H1 (cell line): Measurements from ENCODE around the gene KIAA0319L. TPM values are rescaled to one million over a fixed set of nuclear protein-coding genes. Genes with fewer than 3 reads are reported as not detected.

Experiments used
- CTCF ChIA-PET: fragments of 300-600 bp; sonication (Branson Sonifier 250); formaldehyde crosslinking; loops from one replicate; lab custom pipeline; 2021; ENCODE audit not compliant: partially characterized antibody; lab: Charles Lee
- POLR2A ChIA-PET: fragments of 300-600 bp; sonication (Branson Sonifier 250); formaldehyde crosslinking; loops from one replicate; lab custom pipeline; 2021; ENCODE audit warnings: inconsistent platforms; ENCODE audit not compliant: partially characterized antibody; lab: Charles Lee
- DNase-seq, 2 experiments: peaks; one replicate each; pipeline versions ENCODE4 v3.0.0 to v3.0.0-alpha.2; 2010 to 2022; ENCODE audit warnings: low spot score in 2 of 2, low read depth in 1 of 2, mixed read lengths in 1 of 2
- FAIRE-seq: peaks from 2 replicates; lab custom pipeline; 2011; peaks lifted over from hg19 to GRCh38; lab: Jason Lieb, UNC
- H2AFZ ChIP-seq: 2 replicates; pipeline ENCODE4 v1.8.1; 2012; ENCODE audit warnings: low read length, inconsistent platforms
- H2AK5ac ChIP-seq: 2 replicates; pipeline ENCODE4 v1.6.1; 2013; ENCODE audit warnings: low read depth, low read length
- H2BK120ac ChIP-seq: replicated peaks from 2 replicates; pipeline ENCODE3; 2013; ENCODE audit warnings: low read depth, low read length, inconsistent platforms
- H2BK12ac ChIP-seq: 2 replicates; pipeline ENCODE4 v1.6.1; 2013; ENCODE audit warnings: low read depth, low read length
- H2BK15ac ChIP-seq: 2 replicates; pipeline ENCODE4 v1.6.1; 2013; ENCODE audit warnings: low read length
- H2BK20ac ChIP-seq: 2 replicates; pipeline ENCODE4 v1.6.1; 2013; ENCODE audit warnings: low read length
- H2BK5ac ChIP-seq: 2 replicates; pipeline ENCODE4 v1.6.1; 2013; ENCODE audit warnings: low read depth, low read length
- H3K14ac ChIP-seq: 2 replicates; pipeline ENCODE4 v1.6.1; 2013; ENCODE audit warnings: inconsistent platforms; ENCODE audit not compliant: insufficient read length
- H3K18ac ChIP-seq: 2 replicates; pipeline ENCODE4 v1.6.1; 2013; ENCODE audit warnings: low read length; ENCODE audit errors: extremely low read depth
- H3K23ac ChIP-seq: 2 replicates; pipeline ENCODE4 v1.6.1; 2013; ENCODE audit warnings: inconsistent platforms; ENCODE audit not compliant: insufficient read length
- H3K23me2 ChIP-seq: 2 replicates; pipeline ENCODE4 v1.6.1; 2013; ENCODE audit warnings: low read depth, low read length
- H3K27ac ChIP-seq: 2 replicates; pipeline ENCODE4 v1.6.1; 2011; ENCODE audit warnings: low read depth, low read length, inconsistent platforms
- H3K27me3 ChIP-seq, 4 experiments: replicated peaks in 1 of 4; 1 replicate in 1 of 4; 2 replicates in 3 of 4; pipeline versions ENCODE4 v1.6.1 to v1.8.1; 2011 to 2013; ENCODE audit warnings: low read length in 3 of 4, mild to moderate bottlenecking in 3 of 4, inconsistent platforms in 2 of 4, mixed read lengths in 2 of 4, moderate library complexity in 1 of 4; ENCODE audit not compliant: control insufficient read depth in 3 of 4, insufficient read depth in 3 of 4; ENCODE audit errors: extremely low read depth in 1 of 4
- H3K36me3 ChIP-seq, 4 experiments: 2 replicates each; pipeline versions ENCODE4 v1.6.1 to v1.8.1; 2011 to 2013; ENCODE audit warnings: mild to moderate bottlenecking in 4 of 4, low read length in 3 of 4, moderate library complexity in 2 of 4, control low read depth in 1 of 4, inconsistent platforms in 1 of 4; ENCODE audit not compliant: insufficient read depth in 4 of 4, control insufficient read depth in 2 of 4
- H3K4ac ChIP-seq: replicated peaks from 2 replicates; pipeline ENCODE3; 2013; ENCODE audit warnings: low read length, low read depth, mixed read lengths, inconsistent platforms; ENCODE audit not compliant: insufficient read length
- H3K4me1 ChIP-seq, 4 experiments: replicated peaks in 1 of 4; 1 replicate in 1 of 4; 2 replicates in 3 of 4; pipeline versions ENCODE4 v1.6.1 to v1.8.1; 2011 to 2013; ENCODE audit warnings: low read length in 3 of 4, inconsistent platforms in 2 of 4, mixed read lengths in 1 of 4; ENCODE audit not compliant: insufficient read depth in 4 of 4, control insufficient read depth in 3 of 4
- H3K4me2 ChIP-seq, 2 experiments: 2 replicates each; pipeline versions ENCODE4 v1.6.1 to v1.8.1; 2011 to 2013; ENCODE audit warnings: low read depth in 2 of 2, low read length in 2 of 2, control low read depth in 1 of 2, inconsistent platforms in 1 of 2, mild to moderate bottlenecking in 1 of 2; ENCODE audit not compliant: insufficient read depth in 1 of 2
- H3K4me3 ChIP-seq, 4 experiments: fragments of 200-600, 300-600 bp in 1 of 4; sonication (generic), shearing (Covaris generic), sonication (Bioruptor Twin) in 1 of 4; 2 replicates each; pipeline versions ENCODE4 v1.5.1 to v1.8.1; 2011 to 2016; ENCODE audit warnings: low read length in 4 of 4, low read depth in 3 of 4, control low read depth in 2 of 4, inconsistent platforms in 2 of 4, mild to moderate bottlenecking in 2 of 4, mixed read lengths in 1 of 4, moderate library complexity in 1 of 4; ENCODE audit not compliant: insufficient read depth in 2 of 4; ENCODE audit errors: extremely low read depth in 1 of 4
- H3K56ac ChIP-seq: replicated peaks from 2 replicates; pipeline ENCODE3; 2013; ENCODE audit warnings: low read depth, mild to moderate bottlenecking, mixed read lengths, low read length, inconsistent platforms; ENCODE audit not compliant: insufficient read length
- H3K79me1 ChIP-seq: 2 replicates; pipeline ENCODE4 v1.6.1; 2013; ENCODE audit warnings: low read depth, low read length, control low read depth
- H3K79me2 ChIP-seq, 2 experiments: 2 replicates each; pipeline versions ENCODE4 v1.6.1 to v1.8.1; 2012 to 2013; ENCODE audit warnings: low read length in 2 of 2, mild to moderate bottlenecking in 2 of 2, inconsistent platforms in 1 of 2; ENCODE audit not compliant: insufficient read depth in 2 of 2, control insufficient read depth in 1 of 2
- H3K9ac ChIP-seq, 4 experiments: replicated peaks in 1 of 4; 1 replicate in 1 of 4; 2 replicates in 3 of 4; pipeline versions ENCODE4 v1.6.1 to v1.8.1; 2011 to 2013; ENCODE audit warnings: low read depth in 3 of 4, low read length in 3 of 4, control low read depth in 2 of 4, mild to moderate bottlenecking in 2 of 4, moderate library complexity in 2 of 4, inconsistent platforms in 1 of 4; ENCODE audit errors: extremely low read depth in 1 of 4
- H3K9me3 ChIP-seq, 2 experiments: 2 replicates each; pipeline versions ENCODE4 v1.6.1 to v1.8.1; 2012 to 2013; ENCODE audit warnings: mild to moderate bottlenecking in 2 of 2, moderate library complexity in 2 of 2, control low read depth in 1 of 2, inconsistent platforms in 1 of 2, low read depth in 1 of 2, low read length in 1 of 2, mixed read lengths in 1 of 2; ENCODE audit not compliant: insufficient read depth in 2 of 2
- H4K20me1 ChIP-seq, 2 experiments: replicated peaks in 1 of 2; 2 replicates each; pipeline versions ENCODE3 to v1.8.1; 2011 to 2013; ENCODE audit warnings: inconsistent platforms in 2 of 2, low read length in 2 of 2, mild to moderate bottlenecking in 1 of 2; ENCODE audit not compliant: insufficient read depth in 2 of 2, control insufficient read depth in 1 of 2
- H4K5ac ChIP-seq: 2 replicates; pipeline ENCODE4 v1.6.1; 2013; ENCODE audit warnings: low read length, low read depth, mixed read lengths, inconsistent platforms; ENCODE audit not compliant: insufficient read length
- H4K8ac ChIP-seq: 2 replicates; pipeline ENCODE4 v1.8.0; 2013; ENCODE audit warnings: mild to moderate bottlenecking, moderate library complexity, low read length, inconsistent platforms; ENCODE audit not compliant: insufficient read depth; ENCODE audit errors: extremely low read depth
- H4K91ac ChIP-seq: replicated peaks from 2 replicates; pipeline ENCODE3; 2013; ENCODE audit warnings: low read length, mixed read lengths, inconsistent platforms; ENCODE audit not compliant: insufficient read length
- ATF3 ChIP-seq: IDR thresholded peaks from 2 replicates; pipeline ENCODE4 v1.6.1; 2011; ENCODE audit warnings: low read depth, mild to moderate bottlenecking, low read length; ENCODE audit not compliant: insufficient read depth
- CHD2 ChIP-seq: IDR thresholded peaks from 2 replicates; pipeline ENCODE4 v1.6.1; 2012; ENCODE audit warnings: low read length, improper control_type of control experiment
- EZH2 ChIP-seq: fragments of 200-600 bp; sonication (generic); IDR thresholded peaks from 2 replicates; pipeline ENCODE4 v1.7.1; 2012; ENCODE audit warnings: low read depth, mild to moderate bottlenecking, moderate library complexity, low read length, inconsistent platforms; ENCODE audit not compliant: severe bottlenecking
- PHF8 ChIP-seq: fragments of 200-600 bp; sonication (generic); conservative IDR thresholded peaks from 2 replicates; pipeline ENCODE4 v1.7.1; 2012; ENCODE audit warnings: low read depth, mild to moderate bottlenecking, inconsistent platforms, low read length, moderate library complexity
- RBBP5 ChIP-seq: IDR thresholded peaks from 2 replicates; pipeline ENCODE4 v1.7.1; 2012; ENCODE audit warnings: low read depth, mild to moderate bottlenecking, inconsistent platforms, low read length, moderate library complexity, borderline replicate concordance
- WGBS, 2 experiments: shearing (Covaris generic) in 1 of 2; methylation state at CpG; one replicate each; pipeline versions ENCODE4 v1.1.6 to v1.1.7; 2013 to 2015; ENCODE audit warnings: low lambda C conversion rate in 2 of 2, mixed read lengths in 2 of 2, inconsistent platforms in 1 of 2, low coverage in 1 of 2, missing lambda C conversion rate in 1 of 2; ENCODE audit not compliant: insufficient replicate concordance in 2 of 2, insufficient coverage in 1 of 2, insufficient read length in 1 of 2; ENCODE audit errors: extremely low coverage in 1 of 2, missing lambda C conversion rate in 1 of 2; 5-methylcytosine and 5-hydroxymethylcytosine counted together
- polyA plus RNA-seq, 7 experiments: library from polyadenylated mRNA; depleted of rRNA in 3 of 7; stranded (reverse) in 5 of 7; unstranded in 2 of 7; fragments of >200 nt in 5 of 7; fragments of 200-250 nt in 2 of 7; gene quantifications; 1 replicate in 5 of 7; 2 replicates in 1 of 7; 4 replicates in 1 of 7; pipeline versions ENCODE4 v1.2.1 to v1.2.3, GENCODE V29; 2011 to 2013; ENCODE audit warnings: missing spikeins in 2 of 7, mixed read lengths in 2 of 7
- total RNA-seq: library from RNA; stranded (reverse); fragmentation: NEBNext Ultra II Directional; extraction: Animal tissue kit (Norgen Biotek cat#: 25700); gene quantifications from 2 replicates; pipeline ENCODE4 v1.2.1, GENCODE V29; 2021

KIAA0319L gene
- total and polyA plus RNA-seq, 2 of the 8 experiments (the other 6 are each of a cell fraction or from before 2014, with no cell fraction given), result 40.1 to 55.7 TPM

- Histone ChIP-seq H3K23ac (no peak overlapping the region), H3K4me3 (no peak overlapping the region), H3K4ac (no peak overlapping the region), H3K4me1 (no peaks in the 10 kb centered on the region), H3K56ac (no peak overlapping the region), H4K20me1 (peaks cover 0 to 4% of the 10 kb centered on the region in 2 experiments), H3K79me1 (no peaks in the 10 kb centered on the region), H3K14ac (no peak overlapping the region), H2AFZ (no peak overlapping the region), H2BK120ac (no peak overlapping the region), H3K27me3 (no peaks in the 10 kb centered on the region), H3K9ac (no peak overlapping the region), H3K36me3 (no peaks in the 10 kb centered on the region; a peak in 1 of 8 replicates), H2BK20ac (no peak overlapping the region), H3K27ac (no peak overlapping the region), H3K79me2 (no peaks in the 10 kb centered on the region), H2BK12ac (no peak overlapping the region), H4K5ac (no peak overlapping the region), H3K4me2 (no peak overlapping the region), H3K23me2 (no peaks in the 10 kb centered on the region), H3K9me3 (no peaks in the 10 kb centered on the region), H4K91ac (no peak overlapping the region), H2BK5ac (no peak overlapping the region), H3K18ac (no peak overlapping the region), H2BK15ac (no peak overlapping the region), H4K8ac (no peak overlapping the region), H2AK5ac (no peak overlapping the region)
- ChIA-PET POLR2A (interaction anchor here (0.9 to 3.0 kb wide), 3 partner anchors 10 to 36 kb away, joined by 3 to 7 read pairs (median 3); no protein-coding TSS in a partner anchor), CTCF (interaction anchor here (0.9 to 3.0 kb wide), 4 partner anchors 46 to 216 kb away, joined by 3 to 10 read pairs (median 4); no protein-coding TSS in a partner anchor)
- 95% methylated on average over 3 of the region's 3 CpGs; no CpG with 5 or more reads in 1 of the 2 experiments for WGBS, 2 experiments
- TF ChIP-seq PHF8 (no peak), ATF3 (no peak), CHD2 (no peak), RBBP5 (no peak), EZH2 (no peak)
- no peak for DNase-seq
- FAIRE-seq, result no peak
Measured at GRCh38 chr1:35499652-35500176, 57.5 kb downstream of the KIAA0319L start.
